Hepatocyte (in vitro differentiated cells): ENCODE measurements around the gene SLC22A14. TPM values are rescaled to one million over a fixed set of nuclear protein-coding genes. Genes with fewer than 3 reads are reported as not detected.

ENCODE experiments used
- DNase-seq: peaks from one replicate; pipeline ENCODE4 v3.0.0-alpha.2; 2016; ENCODE audit warnings: low spot score
- H2AFZ ChIP-seq: fragments of 200-600 bp; sonication (generic); 2 replicates; pipeline ENCODE4 v1.6.0; 2016; ENCODE audit warnings: antibody characterized with exemption, mild to moderate bottlenecking
- H3K27ac ChIP-seq: fragments of 200-600 bp; sonication (generic); 2 replicates; pipeline ENCODE4 v1.5.1; 2016; ENCODE audit warnings: mild to moderate bottlenecking
- H3K27me3 ChIP-seq: fragments of 200-600 bp; sonication (generic); 2 replicates; pipeline ENCODE4 v1.6.1; 2016
- H3K36me3 ChIP-seq: fragments of 200-600 bp; sonication (generic); replicated peaks from 2 replicates; pipeline ENCODE4 v1.5.1; 2016; ENCODE audit warnings: low read depth; ENCODE audit not compliant: insufficient read depth
- H3K4me1 ChIP-seq: fragments of 200-600 bp; sonication (generic); 2 replicates; pipeline ENCODE4 v1.5.1; 2016; ENCODE audit warnings: mild to moderate bottlenecking, moderate library complexity; ENCODE audit not compliant: insufficient read depth
- H3K4me2 ChIP-seq: fragments of 200-600 bp; sonication (generic); 2 replicates; pipeline ENCODE4 v1.6.0; 2016
- H3K4me3 ChIP-seq: fragments of 200-600 bp; sonication (generic); 2 replicates; pipeline ENCODE4 v1.5.1; 2016; ENCODE audit warnings: mild to moderate bottlenecking
- H3K79me2 ChIP-seq: fragments of 200-600 bp; sonication (generic); 2 replicates; pipeline ENCODE4 v1.6.0; 2017; ENCODE audit warnings: mild to moderate bottlenecking
- H3K9me2 ChIP-seq: fragments of 200-600 bp; sonication (generic); replicated peaks from 2 replicates; pipeline ENCODE4 v1.6.0; 2017; ENCODE audit warnings: mild to moderate bottlenecking; ENCODE audit not compliant: insufficient read depth
- H3K9me3 ChIP-seq: fragments of 200-600 bp; sonication (generic); 2 replicates; pipeline ENCODE4 v1.5.1; 2016; ENCODE audit warnings: low read depth, mild to moderate bottlenecking
- H4K20me1 ChIP-seq: fragments of 200-600 bp; sonication (generic); 2 replicates; pipeline ENCODE4 v1.6.0; 2016; ENCODE audit warnings: mild to moderate bottlenecking; ENCODE audit not compliant: insufficient read depth, poor library complexity, severe bottlenecking
- EZH2 ChIP-seq: fragments of 200-600 bp; sonication (generic); IDR thresholded peaks from 2 replicates; pipeline ENCODE4 v1.6.1; 2016; ENCODE audit warnings: antibody characterized with exemption, mild to moderate bottlenecking, borderline replicate concordance
- EZH2phosphoT487 ChIP-seq: fragments of 200-600 bp; sonication (generic); IDR thresholded peaks from one replicate; pipeline ENCODE4 v1.6.1; 2018; ENCODE audit warnings: antibody characterized with exemption, mild to moderate bottlenecking, low read depth, moderate library complexity; ENCODE audit not compliant: unreplicated experiment, severe bottlenecking
- WGBS: methylation state at CpG from one replicate; pipeline ENCODE4 v1.1.6; 2016; ENCODE audit warnings: low lambda C conversion rate; ENCODE audit errors: missing lambda C conversion rate; 5-methylcytosine and 5-hydroxymethylcytosine counted together
- polyA plus RNA-seq: library from polyadenylated mRNA; unstranded; fragments of >200 nt; fragmentation: Nextera tagmentation; extraction: Ambion mirVana; gene quantifications from 2 replicates; pipeline ENCODE4 v1.2.1, GENCODE V29; 2016
- total RNA-seq: library from RNA; depleted of rRNA; stranded (reverse); fragments of >200 nt; gene quantifications from 2 replicates; pipeline ENCODE4 v1.2.3, GENCODE V29; 2014
- TF ChIP-seq, protein P1 (sequence below): fragments of 200-600 bp; sonication (generic); IDR thresholded peaks from 2 replicates; pipeline ENCODE4 v1.5.1; 2016; ENCODE audit warnings: antibody characterized with exemption, mild to moderate bottlenecking; ENCODE audit not compliant: poor library complexity

The SLC22A14 gene, protein sequence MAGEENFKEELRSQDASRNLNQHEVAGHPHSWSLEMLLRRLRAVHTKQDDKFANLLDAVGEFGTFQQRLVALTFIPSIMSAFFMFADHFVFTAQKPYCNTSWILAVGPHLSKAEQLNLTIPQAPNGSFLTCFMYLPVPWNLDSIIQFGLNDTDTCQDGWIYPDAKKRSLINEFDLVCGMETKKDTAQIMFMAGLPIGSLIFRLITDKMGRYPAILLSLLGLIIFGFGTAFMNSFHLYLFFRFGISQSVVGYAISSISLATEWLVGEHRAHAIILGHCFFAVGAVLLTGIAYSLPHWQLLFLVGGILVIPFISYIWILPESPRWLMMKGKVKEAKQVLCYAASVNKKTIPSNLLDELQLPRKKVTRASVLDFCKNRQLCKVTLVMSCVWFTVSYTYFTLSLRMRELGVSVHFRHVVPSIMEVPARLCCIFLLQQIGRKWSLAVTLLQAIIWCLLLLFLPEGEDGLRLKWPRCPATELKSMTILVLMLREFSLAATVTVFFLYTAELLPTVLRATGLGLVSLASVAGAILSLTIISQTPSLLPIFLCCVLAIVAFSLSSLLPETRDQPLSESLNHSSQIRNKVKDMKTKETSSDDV
- 0.20 and 0.57 TPM in 2 replicates for total RNA-seq
- 0.64 TPM in 1 of 2 replicates, not detected in the other for polyA plus RNA-seq

DNA sequence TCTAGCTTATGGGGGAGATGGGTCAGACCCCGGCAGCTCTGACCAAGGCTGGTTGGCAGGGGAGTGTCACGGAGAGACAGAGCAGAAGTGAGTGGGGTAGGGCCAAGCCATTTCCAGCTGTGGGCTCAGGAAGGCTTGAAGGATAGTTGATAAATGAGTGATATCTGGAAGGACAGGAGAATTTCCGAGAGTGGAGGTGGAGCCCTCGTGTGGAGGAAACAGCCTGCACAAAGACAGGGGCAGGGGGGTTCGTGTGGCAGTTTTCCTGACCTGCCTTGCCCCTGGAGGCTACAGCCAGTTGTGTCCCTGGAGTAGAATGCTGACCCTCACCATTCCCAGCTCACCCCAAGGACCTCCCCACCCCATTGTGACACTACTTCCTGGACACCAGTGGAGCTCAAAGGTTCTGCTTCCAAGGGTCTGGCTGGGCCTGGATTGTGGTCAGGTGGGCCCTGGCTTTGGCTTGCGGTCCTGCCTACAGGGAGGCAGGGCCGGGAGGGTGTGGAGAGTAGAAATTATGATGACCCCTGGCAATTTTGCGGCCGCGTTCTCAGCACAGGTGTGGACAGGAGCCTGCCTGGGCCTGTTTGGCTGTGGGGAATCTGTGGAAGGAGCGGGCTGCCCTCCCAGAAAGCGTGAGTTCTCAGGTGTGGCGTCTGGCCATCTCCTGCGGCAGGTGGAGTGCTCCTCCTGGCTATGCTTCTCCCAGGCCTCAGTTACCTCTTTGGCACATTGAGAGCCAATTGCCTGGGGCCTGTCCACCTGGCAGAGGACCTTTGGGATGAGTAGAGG is at the start of gene SLC22A14:
Gene SLC22A14 (plus strand): TSS at position 400 of the 792 bp plus-strand sequence. CDS start 23,733 bp downstream, outside the sequence.
- Histone ChIP-seq H3K4me3 (no peak within 1 kb of the TSS), H3K4me2 (no peak within 1 kb of the TSS), H2AFZ (no peak within 1 kb of the TSS), H3K36me3 (no peaks in the 10 kb centered on the region), H3K9me2 (no peaks in the 10 kb centered on the region), H4K20me1 (no peaks in the 10 kb centered on the region), H3K9me3 (no peaks in the 10 kb centered on the region), H3K4me1 (no peaks in the 10 kb centered on the region), H3K27me3 (no peaks in the 10 kb centered on the region), H3K27ac (no peak within 1 kb of the TSS), H3K79me2 (no peaks in the 10 kb centered on the region)
- no peak for DNase-seq
- no peak for TF ChIP-seq EZH2
- TF ChIP-seq, protein P1, sequence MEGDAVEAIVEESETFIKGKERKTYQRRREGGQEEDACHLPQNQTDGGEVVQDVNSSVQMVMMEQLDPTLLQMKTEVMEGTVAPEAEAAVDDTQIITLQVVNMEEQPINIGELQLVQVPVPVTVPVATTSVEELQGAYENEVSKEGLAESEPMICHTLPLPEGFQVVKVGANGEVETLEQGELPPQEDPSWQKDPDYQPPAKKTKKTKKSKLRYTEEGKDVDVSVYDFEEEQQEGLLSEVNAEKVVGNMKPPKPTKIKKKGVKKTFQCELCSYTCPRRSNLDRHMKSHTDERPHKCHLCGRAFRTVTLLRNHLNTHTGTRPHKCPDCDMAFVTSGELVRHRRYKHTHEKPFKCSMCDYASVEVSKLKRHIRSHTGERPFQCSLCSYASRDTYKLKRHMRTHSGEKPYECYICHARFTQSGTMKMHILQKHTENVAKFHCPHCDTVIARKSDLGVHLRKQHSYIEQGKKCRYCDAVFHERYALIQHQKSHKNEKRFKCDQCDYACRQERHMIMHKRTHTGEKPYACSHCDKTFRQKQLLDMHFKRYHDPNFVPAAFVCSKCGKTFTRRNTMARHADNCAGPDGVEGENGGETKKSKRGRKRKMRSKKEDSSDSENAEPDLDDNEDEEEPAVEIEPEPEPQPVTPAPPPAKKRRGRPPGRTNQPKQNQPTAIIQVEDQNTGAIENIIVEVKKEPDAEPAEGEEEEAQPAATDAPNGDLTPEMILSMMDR = no peak
- no peak for TF ChIP-seq EZH2phosphoT487
- 91% methylated on average over 14 of the region's 14 CpGs for WGBS

DNA sequence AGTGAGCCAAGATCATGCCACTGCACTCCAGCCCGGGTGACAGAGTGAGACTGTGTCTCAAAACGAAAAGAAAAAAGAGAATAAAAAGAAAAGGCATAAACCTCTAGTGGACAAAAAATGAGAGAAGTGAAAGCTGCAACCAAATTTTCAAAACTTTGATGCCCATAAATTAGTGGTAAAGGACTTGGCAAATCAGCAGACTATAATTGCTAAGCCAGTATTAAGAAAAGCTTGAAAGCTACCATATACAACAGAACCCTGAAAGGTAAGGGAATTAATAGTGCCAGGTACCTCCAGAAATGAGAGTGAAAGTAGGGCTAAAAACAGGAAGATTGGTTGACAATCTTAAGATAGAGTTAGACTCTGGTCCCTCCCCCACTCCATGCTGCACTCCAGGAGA is 49.4 kb upstream of the SLC22A14 start:
- no peaks in the 10 kb centered on the region for H4K20me1 ChIP-seq
- no peak overlapping the region for H3K4me3 ChIP-seq
- no peaks in the 10 kb centered on the region for H3K9me2 ChIP-seq
- H3K27me3 ChIP-seq = no peaks in the 10 kb centered on the region
- peaks cover 6% of the 10 kb centered on the region for H3K36me3 ChIP-seq
- no peak for TF ChIP-seq EZH2phosphoT487
- TF ChIP-seq, protein P1 = no peak
- DNase-seq = no peak
- H3K79me2 ChIP-seq = no peaks in the 10 kb centered on the region
- no peak overlapping the region for H2AFZ ChIP-seq
- no peaks in the 10 kb centered on the region for H3K9me3 ChIP-seq
- no peaks in the 10 kb centered on the region for H3K4me1 ChIP-seq
- 95% methylated on average over 2 of the region's 2 CpGs for WGBS
- H3K27ac ChIP-seq = no peak overlapping the region
- H3K4me2 ChIP-seq = no peak overlapping the region

DNA sequence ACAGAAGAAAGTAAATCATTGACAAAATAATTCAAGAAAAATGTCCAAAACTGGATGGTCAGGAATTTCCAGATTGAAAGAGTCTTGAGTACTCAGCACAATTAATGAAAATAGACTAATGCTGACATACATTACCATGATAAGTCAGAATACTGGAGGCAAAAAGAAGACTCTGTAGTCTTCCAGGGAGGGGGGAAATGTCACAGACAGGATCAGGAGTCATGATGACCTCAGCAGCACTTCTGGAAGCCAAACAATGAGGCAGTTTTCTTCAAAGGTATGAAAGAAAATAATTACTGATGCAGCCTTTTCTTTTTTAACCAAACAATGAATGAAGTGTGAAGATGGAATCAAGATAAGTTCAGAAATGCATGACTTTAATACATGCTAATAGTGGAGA is 46.6 kb upstream of the SLC22A14 start:
- H3K27me3 ChIP-seq = no peaks in the 10 kb centered on the region
- TF ChIP-seq, protein P1 = no peak
- TF ChIP-seq EZH2 (no peak), EZH2phosphoT487 (no peak)
- H4K20me1 ChIP-seq = no peaks in the 10 kb centered on the region
- DNase-seq = no peak
- H3K27ac ChIP-seq = no peak overlapping the region
- H3K9me2 ChIP-seq = no peaks in the 10 kb centered on the region
- H2AFZ ChIP-seq = no peak overlapping the region
- H3K4me1 ChIP-seq = no peaks in the 10 kb centered on the region
- no peak overlapping the region for H3K4me3 ChIP-seq
- H3K9me3 ChIP-seq = peaks cover 8% of the 10 kb centered on the region
- H3K4me2 ChIP-seq = no peak overlapping the region
- peaks cover 6% of the 10 kb centered on the region for H3K36me3 ChIP-seq
- H3K79me2 ChIP-seq = no peaks in the 10 kb centered on the region
